C4-2B (cell line): ENCODE measurements around the gene PRKCD.

Experiments used
- CTCF ChIP-seq: fragments of 450-650 bp; conservative IDR thresholded peaks from 2 replicates; pipeline ENCODE4 v1.5.1; 2017; ENCODE audit warnings: mild to moderate bottlenecking
- ZFX ChIP-seq: fragments of 450-650 bp; IDR thresholded peaks from 2 replicates; pipeline ENCODE4 v1.6.1; 2017

- TF ChIP-seq CTCF (no peak), ZFX (no peak)
Observed at GRCh38 chr3:53189276-53189675, 28.3 kb downstream of the PRKCD start.
